Activated effector memory CD4-positive, alpha-beta T cell treated with Interleukin-2 at 50 U/mL for 16 hours (primary cell): ENCODE results near the gene DCD.

ENCODE experiments used
- DNase-seq: peaks from one replicate; pipeline ENCODE4 v3.0.0-alpha.2; 2020

The DCD gene

GRCh38 chr12:54605138-54605970, 42.8 kb downstream of the DCD start:
- DNase-seq = no peak

GRCh38 chr12:54604436-54604835, 43.7 kb downstream of the DCD start:
- DNase-seq = no peak

DNA sequence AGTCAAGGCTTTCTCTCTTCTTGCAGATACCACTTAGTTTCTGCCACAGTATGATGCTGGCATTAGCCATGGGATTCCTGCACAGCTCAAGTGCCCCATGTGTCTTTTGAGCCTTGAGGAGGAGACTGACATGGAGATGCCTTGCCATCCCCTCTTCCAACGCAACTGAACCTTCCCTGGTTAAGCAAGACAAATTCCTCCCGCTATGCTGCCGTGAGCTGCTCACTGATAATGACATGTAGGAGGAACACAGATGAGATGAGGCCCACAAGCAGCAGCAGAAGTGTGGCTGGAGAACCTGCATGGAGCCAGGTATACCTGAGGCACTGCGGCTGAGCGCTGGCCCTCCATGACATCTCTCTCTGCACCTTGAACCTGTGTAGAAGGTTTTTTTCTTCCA, 44.3 kb downstream of the DCD start:
- DNase-seq = no peak

- DNase-seq = peak; percentile 49
Measured at GRCh38 chr12:54603173-54603814, 44.9 kb downstream of the DCD start.

DNA sequence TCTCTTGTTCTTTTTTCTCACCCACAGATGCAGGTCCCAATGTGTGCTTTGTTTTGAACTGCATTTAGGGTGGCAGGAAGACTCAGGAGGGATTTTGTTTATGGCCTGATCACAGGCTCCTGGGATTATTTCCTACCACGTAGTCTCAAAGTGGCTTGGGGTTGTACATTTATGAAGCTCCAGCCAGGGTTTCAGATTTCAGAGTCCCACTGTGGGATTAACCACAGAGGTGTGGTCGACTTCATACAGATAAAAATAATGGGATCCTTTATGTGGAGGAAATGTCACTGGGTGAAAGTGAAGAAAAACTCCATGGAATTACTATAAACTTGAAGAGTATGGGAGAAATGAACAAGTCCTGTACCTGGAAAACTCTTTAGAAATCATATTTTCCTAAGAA, 45.5 kb downstream of the DCD start:
- DNase-seq = no peak

- no peak for DNase-seq
Measured at GRCh38 chr12:54601841-54602240, 46.3 kb downstream of the DCD start.

DNA sequence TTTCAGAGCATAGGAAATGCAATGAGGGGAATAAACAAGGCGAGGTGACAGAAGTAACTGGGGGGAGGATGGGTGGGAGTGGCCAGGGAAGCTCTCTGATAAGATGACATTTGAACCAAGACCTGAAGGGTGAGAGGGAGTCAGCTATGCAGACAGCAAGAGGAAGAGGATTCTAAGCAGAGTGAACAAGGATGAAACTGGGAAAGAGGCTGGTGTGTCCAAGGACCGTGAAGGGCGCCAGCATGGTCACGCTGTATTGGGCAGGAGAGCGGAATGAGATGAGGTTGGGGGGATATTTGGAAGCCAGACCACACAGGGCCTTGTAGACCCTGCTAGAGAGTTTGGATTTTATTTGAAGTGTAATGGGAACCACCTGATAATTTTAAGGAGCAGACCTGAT, 49.2 kb downstream of the DCD start:
- DNase-seq = no peak

GRCh38 chr12:54596526-54596946, 51.6 kb downstream of the DCD start:
- DNase-seq = peak; percentile 19

- DNase-seq = no peak
Measured at GRCh38 chr12:54595471-54595870, 52.7 kb downstream of the DCD start.
